ENCODE results near the gene MAML2. TPM values are rescaled to one million over a fixed set of nuclear protein-coding genes. Genes with fewer than 3 reads are reported as not detected.

MAML2 gene
- total and polyA plus RNA-seq, 2 of the 13 experiments (the other 11 are each of a cell fraction or from before 2014, with no cell fraction given): 2.3 to 25.9 TPM

DNA sequence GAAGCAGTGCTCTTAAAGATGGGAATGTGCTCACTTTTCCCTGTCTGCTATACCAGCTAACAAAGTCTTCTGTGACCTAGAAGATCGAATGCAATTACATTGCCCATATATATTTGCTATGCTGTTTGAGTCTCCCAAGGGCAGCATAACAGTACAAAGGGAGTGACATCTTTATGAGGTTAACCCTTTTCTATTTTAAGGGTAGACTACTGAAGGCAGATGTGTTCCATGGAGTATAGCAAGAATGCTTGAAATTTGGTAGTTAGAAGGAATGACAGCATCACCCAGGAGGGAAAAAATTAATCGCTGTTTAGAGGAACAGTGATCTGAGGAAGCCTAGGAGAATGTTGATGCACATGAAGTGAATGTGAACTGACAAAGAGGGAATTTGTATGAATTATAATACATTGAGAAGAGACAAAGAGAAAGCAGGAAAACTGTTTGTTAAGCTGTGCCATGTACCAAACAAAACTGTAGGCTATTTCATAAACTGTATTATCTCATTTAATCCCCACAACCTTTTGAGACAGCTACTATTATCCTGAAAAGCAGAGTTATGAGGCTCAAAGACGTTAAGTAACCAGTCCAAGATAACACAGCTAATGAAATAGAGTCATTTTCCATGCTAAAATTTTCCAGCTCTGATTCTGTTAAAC, 13.0 kb downstream of the MAML2 start:
- no peak overlapping the region for H2AFZ ChIP-seq (ENCODE audit: low read length)
- no peak overlapping the region for H3K27ac ChIP-seq (ENCODE audit: extremely low read length, insufficient read depth, low read length)
- intact Hi-C loops (cut with micrococcal nuclease; ENCODE audit: unreplicated experiment) (no loop called here), in situ Hi-C loops (cut with HindIII; ENCODE audit: extremely low pct_ligation_motif_present, low pct_unique_long_range_greater_than_20kb) (no loop called here)
- no peaks in the 10 kb centered on the region for H3K9me3 ChIP-seq (ENCODE audit: low read length)
- H3K4me2 ChIP-seq (ENCODE audit: low read depth, low read length): no peak overlapping the region
- CTCF ChIA-PET (ENCODE audit: low intra/inter-chr PET ratio, low total read pairs): no interaction called here
- H3K36me3 ChIP-seq (replicated peaks in 1 of 2; ENCODE audit: control insufficient read depth in 1 of 2, insufficient read depth in 2 of 2, low read length in 2 of 2): peaks cover 1 to 7% of the 10 kb centered on the region in 2 experiments; a peak in 4 of 5 replicates
- H3K79me2 ChIP-seq (ENCODE audit: insufficient read depth, low read length): peaks cover 81% of the 10 kb centered on the region
- 96% methylated on average over 3 of the region's 3 CpGs for WGBS (ENCODE audit: low lambda C conversion rate)
- H3K9ac ChIP-seq (ENCODE audit: insufficient read depth, low read depth, low read length): no peak overlapping the region
- H3K4me3 ChIP-seq (replicated peaks in 1 of 3; ENCODE audit: insufficient read depth in 1 of 3, low read depth in 2 of 3, low read length in 3 of 3): no peak overlapping the region
- peaks cover 75% of the 10 kb centered on the region for H3K4me1 ChIP-seq (ENCODE audit: insufficient read depth, low read length)
- no peaks in the 10 kb centered on the region for H3K27me3 ChIP-seq (ENCODE audit: control insufficient read depth in 1 of 2, insufficient read depth in 2 of 2, low read length in 2 of 2)
- ATAC-seq (no peak), FAIRE-seq (no peak), DNase-seq (ENCODE audit: low spot score) (no peak)
- peaks cover 14% of the 10 kb centered on the region for H4K20me1 ChIP-seq (ENCODE audit: insufficient read depth, low read length)
- BruUV-seq (replicated peaks): no TSS peak
- no peak for TF ChIP-seq KDM1A (CRISPR knock-in tag; IDR thresholded peaks at IDR 0.05)
- POLR2A ChIA-PET: interaction anchor here (4.0 kb wide), 1 partner anchor 12 kb away, joined by 54 read pairs; the partner anchor contains the start of gene MAML2

DNA sequence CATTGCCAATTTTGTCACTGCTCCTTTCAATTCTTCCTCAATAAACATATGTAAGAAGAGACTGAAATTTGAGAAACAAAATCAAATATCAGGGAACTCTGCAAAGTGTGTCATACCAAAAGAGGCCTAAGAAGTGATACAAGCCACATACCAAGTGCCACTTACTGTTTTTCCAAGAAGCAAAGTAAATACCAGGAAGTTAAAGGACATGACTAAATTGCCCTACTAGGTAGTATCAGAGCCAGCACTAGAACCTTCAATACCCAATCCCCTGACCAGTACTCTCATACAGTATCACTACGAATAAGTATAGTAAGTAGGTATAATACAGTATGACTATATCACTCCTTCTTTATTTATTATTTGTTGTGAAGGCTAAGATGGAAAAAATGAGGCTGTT, 13.6 kb downstream of the MAML2 start:
- CTCF ChIA-PET (ENCODE audit: low intra/inter-chr PET ratio, low total read pairs): no interaction called here
- 96% methylated on average over 1 of the region's 1 CpG for WGBS (ENCODE audit: low lambda C conversion rate)
- no peaks in the 10 kb centered on the region for H3K9me3 ChIP-seq (ENCODE audit: low read length)
- peaks cover 75% of the 10 kb centered on the region for H3K79me2 ChIP-seq (ENCODE audit: insufficient read depth, low read length)
- ATAC-seq (no peak), FAIRE-seq (no peak), DNase-seq (ENCODE audit: low spot score) (no peak)
- H3K9ac ChIP-seq (ENCODE audit: insufficient read depth, low read depth, low read length): no peak overlapping the region
- H3K4me2 ChIP-seq (ENCODE audit: low read depth, low read length): no peak overlapping the region
- H3K27ac ChIP-seq (ENCODE audit: extremely low read length, insufficient read depth, low read length): no peak overlapping the region
- H4K20me1 ChIP-seq (ENCODE audit: insufficient read depth, low read length): peaks cover 18% of the 10 kb centered on the region
- POLR2A ChIA-PET: interaction anchor here (4.0 kb wide), 1 partner anchor 13 kb away, joined by 54 read pairs; the partner anchor contains the start of gene MAML2
- in situ Hi-C loops (cut with HindIII; ENCODE audit: extremely low pct_ligation_motif_present, low pct_unique_long_range_greater_than_20kb) (no loop called here), intact Hi-C loops (cut with micrococcal nuclease; ENCODE audit: unreplicated experiment) (no loop called here)
- no peak overlapping the region for H3K4me3 ChIP-seq (replicated peaks in 1 of 3; ENCODE audit: insufficient read depth in 1 of 3, low read depth in 2 of 3, low read length in 3 of 3)
- peaks cover 1 to 7% of the 10 kb centered on the region in 2 experiments; a peak in 4 of 5 replicates for H3K36me3 ChIP-seq (replicated peaks in 1 of 2; ENCODE audit: control insufficient read depth in 1 of 2, insufficient read depth in 2 of 2, low read length in 2 of 2)
- BruUV-seq (replicated peaks): no TSS peak
- H2AFZ ChIP-seq (ENCODE audit: low read length): no peak overlapping the region
- H3K4me1 ChIP-seq (ENCODE audit: insufficient read depth, low read length): peaks cover 72% of the 10 kb centered on the region
- no peaks in the 10 kb centered on the region for H3K27me3 ChIP-seq (ENCODE audit: control insufficient read depth in 1 of 2, insufficient read depth in 2 of 2, low read length in 2 of 2)
- no peak for TF ChIP-seq ZNF552 (CRISPR knock-in tag; IDR thresholded peaks at IDR 0.05; ENCODE audit: borderline replicate concordance)
- no peak for TF ChIP-seq CHCHD3 (CRISPR knock-in tag; IDR thresholded peaks at IDR 0.05)
- no peak for TF ChIP-seq CAMTA2 (CRISPR knock-in tag; IDR thresholded peaks at IDR 0.05; ENCODE audit: borderline replicate concordance)
- TF ChIP-seq, protein P1, sequence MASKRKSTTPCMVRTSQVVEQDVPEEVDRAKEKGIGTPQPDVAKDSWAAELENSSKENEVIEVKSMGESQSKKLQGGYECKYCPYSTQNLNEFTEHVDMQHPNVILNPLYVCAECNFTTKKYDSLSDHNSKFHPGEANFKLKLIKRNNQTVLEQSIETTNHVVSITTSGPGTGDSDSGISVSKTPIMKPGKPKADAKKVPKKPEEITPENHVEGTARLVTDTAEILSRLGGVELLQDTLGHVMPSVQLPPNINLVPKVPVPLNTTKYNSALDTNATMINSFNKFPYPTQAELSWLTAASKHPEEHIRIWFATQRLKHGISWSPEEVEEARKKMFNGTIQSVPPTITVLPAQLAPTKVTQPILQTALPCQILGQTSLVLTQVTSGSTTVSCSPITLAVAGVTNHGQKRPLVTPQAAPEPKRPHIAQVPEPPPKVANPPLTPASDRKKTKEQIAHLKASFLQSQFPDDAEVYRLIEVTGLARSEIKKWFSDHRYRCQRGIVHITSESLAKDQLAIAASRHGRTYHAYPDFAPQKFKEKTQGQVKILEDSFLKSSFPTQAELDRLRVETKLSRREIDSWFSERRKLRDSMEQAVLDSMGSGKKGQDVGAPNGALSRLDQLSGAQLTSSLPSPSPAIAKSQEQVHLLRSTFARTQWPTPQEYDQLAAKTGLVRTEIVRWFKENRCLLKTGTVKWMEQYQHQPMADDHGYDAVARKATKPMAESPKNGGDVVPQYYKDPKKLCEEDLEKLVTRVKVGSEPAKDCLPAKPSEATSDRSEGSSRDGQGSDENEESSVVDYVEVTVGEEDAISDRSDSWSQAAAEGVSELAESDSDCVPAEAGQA (IDR thresholded peaks at IDR 0.05; ENCODE audit: low read depth): no peak
- TF ChIP-seq, protein P1 (CRISPR knock-in tag; IDR thresholded peaks at IDR 0.05; ENCODE audit: borderline replicate concordance): no peak
- TF ChIP-seq FOSL2 (CRISPR knock-in tag; IDR thresholded peaks at IDR 0.05): no peak
- no peak for TF ChIP-seq ZNF652 (CRISPR knock-in tag; IDR thresholded peaks at IDR 0.05; ENCODE audit: borderline replicate concordance, low read depth)
- TF ChIP-seq ZFP90 (CRISPR knock-in tag; IDR thresholded peaks at IDR 0.05; ENCODE audit: borderline replicate concordance): no peak
- TF ChIP-seq ARID2 (CRISPR knock-in tag; IDR thresholded peaks at IDR 0.05; ENCODE audit: borderline replicate concordance): no peak
- TF ChIP-seq ZBTB34 (CRISPR knock-in tag; IDR thresholded peaks at IDR 0.05): no peak
